ENCODE data around the gene FBN2. TPM values are rescaled to one million over a fixed set of nuclear protein-coding genes. Genes with fewer than 3 reads are reported as not detected.

FBN2 gene
- total and polyA plus RNA-seq, 9 of the 15 experiments (the other 6 are each of a cell fraction or from before 2014, with no cell fraction given), result 0.01 to 0.09 TPM; not detected in 7

GRCh38 chr5:128422612-128423011 lies 115.4 kb downstream of the FBN2 start:
- no peak for TF ChIP-seq ZNF175 (CRISPR knock-in tag; IDR thresholded peaks at IDR 0.05; ENCODE audit: low read depth)
- TF ChIP-seq ZC3H11A (IDR thresholded peaks at IDR 0.05; ENCODE audit: low read depth, low read length), result no peak
- TF ChIP-seq ARID2 (IDR thresholded peaks at IDR 0.05), result no peak
- TF ChIP-seq NFIC (IDR thresholded peaks at IDR 0.05), result no peak
- no peak for TF ChIP-seq MAFG (tag; conservative IDR thresholded peaks at IDR 0.05)
- no peak for TF ChIP-seq ZNF217 (CRISPR knock-in tag; IDR thresholded peaks at IDR 0.05)
- no peak for TF ChIP-seq FOXA1 (IDR thresholded peaks at IDR 0.05; ENCODE audit: borderline replicate concordance)
- no peak for TF ChIP-seq HMGN3 (IDR thresholded peaks at IDR 0.05; ENCODE audit: borderline replicate concordance, extremely low read depth, insufficient read length, low read depth, low read length)
- no peak for TF ChIP-seq HOXB6 (CRISPR knock-in tag; IDR thresholded peaks at IDR 0.05; ENCODE audit: borderline replicate concordance)
- no peak for TF ChIP-seq MCM2 (IDR thresholded peaks at IDR 0.05; ENCODE audit: low read depth)
- no peak for TF ChIP-seq ZNF644 (tag; IDR thresholded peaks at IDR 0.05; ENCODE audit: low read depth)
- TF ChIP-seq EGR1 (conservative IDR thresholded peaks at IDR 0.05), result no peak
- TF ChIP-seq, protein P1, sequence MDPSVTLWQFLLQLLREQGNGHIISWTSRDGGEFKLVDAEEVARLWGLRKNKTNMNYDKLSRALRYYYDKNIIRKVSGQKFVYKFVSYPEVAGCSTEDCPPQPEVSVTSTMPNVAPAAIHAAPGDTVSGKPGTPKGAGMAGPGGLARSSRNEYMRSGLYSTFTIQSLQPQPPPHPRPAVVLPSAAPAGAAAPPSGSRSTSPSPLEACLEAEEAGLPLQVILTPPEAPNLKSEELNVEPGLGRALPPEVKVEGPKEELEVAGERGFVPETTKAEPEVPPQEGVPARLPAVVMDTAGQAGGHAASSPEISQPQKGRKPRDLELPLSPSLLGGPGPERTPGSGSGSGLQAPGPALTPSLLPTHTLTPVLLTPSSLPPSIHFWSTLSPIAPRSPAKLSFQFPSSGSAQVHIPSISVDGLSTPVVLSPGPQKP (CRISPR knock-in tag; IDR thresholded peaks at IDR 0.05), result no peak
- POLR2A ChIA-PET, result no interaction called here

More at GRCh38 chr5:128422612-128423011, 115.4 kb downstream of the FBN2 start:
- CTCF ChIA-PET (ENCODE audit: low intra/inter-chr PET ratio), result no interaction called here
- Histone ChIP-seq H3K9me1 (ENCODE audit: control insufficient read depth, insufficient read depth, low read length) (no peaks in the 10 kb centered on the region), H3K9me3 (replicated peaks; ENCODE audit: control insufficient read depth, insufficient read depth, low read depth, low read length) (peaks cover 3% of the 10 kb centered on the region; the same call in 1 of the 2 replicates), H3K4me1 (replicated peaks in 1 of 2; ENCODE audit: control insufficient read depth in 2 of 2, insufficient read depth in 2 of 2, low read length in 2 of 2) (no peaks in the 10 kb centered on the region), H3K4me2 (ENCODE audit: insufficient read depth, low read length) (no peak overlapping the region), H3K36me3 (ENCODE audit: control insufficient read depth, insufficient read depth, low read length) (no peaks in the 10 kb centered on the region), H3K27me3 (ENCODE audit: control insufficient read depth in 2 of 2, insufficient read depth in 2 of 2, low read length in 2 of 2) (no peaks in the 10 kb centered on the region), H3K79me2 (ENCODE audit: control insufficient read depth, insufficient read depth, low read length) (no peaks in the 10 kb centered on the region), H4K20me1 (replicated peaks; ENCODE audit: control insufficient read depth, insufficient read depth, low read length) (no peaks in the 10 kb centered on the region), H3K4me3 (no peak overlapping the region), H3K27ac (ENCODE audit: extremely low read depth, low read depth, low read length) (no peak overlapping the region), H2AFZ (ENCODE audit: low read depth, low read length) (no peak overlapping the region), H3K9ac (ENCODE audit: insufficient read depth in 1 of 2, low read depth in 2 of 2, low read length in 2 of 2) (no peak overlapping the region)
- FAIRE-seq (no peak), DNase-seq (ENCODE audit: extremely low read depth in 1 of 4, low spot score in 3 of 4) (no peak), ATAC-seq (no peak)
- intact Hi-C loops (cut with micrococcal nuclease) (no loop called here), in situ Hi-C loops (cut with MboI) (no loop called here)
- BruUV-seq (replicated peaks), result no TSS peak
